Stimulated activated CD4-positive, alpha-beta T cell treated with anti-CD3 and anti-CD28 coated beads, TNF-alpha, amount 100 ng/mL, for 4 hours (primary cell): ENCODE measurements around the gene IGSF10.
"Not testable (repeated sequence)": the region's sequence is repeated elsewhere in the genome, so short reads cannot be mapped to it uniquely, and the experiment has no call there.

ENCODE experiments used
- DNase-seq, 3 experiments: peaks; one replicate each; pipeline ENCODE4 v3.0.0-alpha.2; 2020; ENCODE audit warnings: low read depth in 3 of 3

The IGSF10 gene

DNA sequence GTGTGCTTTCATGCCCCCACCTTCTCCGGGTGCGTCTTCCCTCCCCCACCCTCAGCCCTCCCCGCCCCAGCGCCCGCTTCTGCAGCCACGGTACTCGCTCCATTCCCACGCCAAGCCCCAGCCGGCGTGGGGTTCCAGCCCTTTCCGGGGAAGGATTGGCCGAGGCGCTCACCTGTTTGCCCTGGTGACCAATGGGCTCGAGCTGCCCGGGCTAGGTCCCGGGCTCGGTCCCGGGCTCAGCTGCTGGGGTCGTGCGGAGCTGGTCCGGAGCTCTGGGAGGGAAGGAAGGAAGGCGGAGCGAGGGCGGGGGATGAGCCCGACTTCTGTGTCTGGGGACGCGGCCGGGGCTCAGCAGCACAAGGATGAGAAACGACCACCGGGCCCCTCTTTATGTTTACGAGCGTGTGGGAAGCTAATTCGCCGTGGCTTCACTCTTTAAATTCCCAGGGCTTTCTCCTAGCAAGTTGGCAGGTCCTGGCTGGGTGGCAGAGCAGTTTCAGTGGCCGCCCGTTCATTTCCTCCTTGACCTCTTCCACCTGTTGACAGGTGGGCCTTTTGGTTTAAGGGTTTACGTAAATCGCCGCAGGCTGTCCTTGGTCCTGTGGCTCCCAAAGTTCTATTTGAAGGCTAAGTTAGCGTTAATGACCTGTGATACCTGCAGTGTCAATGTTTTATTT lies at the start of gene IGSF10:
TSS of gene IGSF10 (minus strand) at position 288 of the 677 bp plus-strand sequence. CDS start 2,352 bp downstream, outside the sequence.
- DNase-seq: no peak

- not testable (repeated sequence) for DNase-seq
These were observed 48.7 kb upstream of the IGSF10 start for GRCh38 chr3:151509468-151510135.

GRCh38 chr3:151504606-151505005 lies 43.7 kb upstream of the IGSF10 start:
- no peak for DNase-seq

GRCh38 chr3:151503074-151503473 lies 42.2 kb upstream of the IGSF10 start:
- no peak for DNase-seq

- no peak for DNase-seq
These were observed 41.2 kb upstream of the IGSF10 start for GRCh38 chr3:151501923-151502632.

- DNase-seq: no peak
These were observed 40.5 kb upstream of the IGSF10 start for GRCh38 chr3:151501171-151501922.

DNA sequence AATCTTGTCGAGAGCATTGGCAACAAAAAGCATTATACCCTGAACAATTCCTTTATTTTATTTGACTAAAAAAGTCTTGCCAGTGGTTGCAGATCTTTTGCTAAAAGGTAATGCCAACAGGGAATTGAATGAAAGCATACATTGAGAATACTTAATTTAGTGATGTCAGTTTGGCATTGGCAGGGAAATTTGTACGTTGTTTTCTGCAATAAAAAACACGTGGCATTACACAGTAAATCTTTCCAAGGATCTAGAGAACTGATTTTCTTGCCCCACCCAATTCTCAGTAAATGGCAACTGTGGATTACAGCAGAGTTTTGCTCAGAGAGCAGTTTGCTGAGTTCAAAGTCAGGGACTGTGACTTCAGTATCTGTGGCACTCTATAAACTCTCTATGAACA lies 38.3 kb upstream of the IGSF10 start:
- DNase-seq: no peak

- DNase-seq: no peak
These were observed 30.7 kb upstream of the IGSF10 start for GRCh38 chr3:151491525-151491924.

DNA sequence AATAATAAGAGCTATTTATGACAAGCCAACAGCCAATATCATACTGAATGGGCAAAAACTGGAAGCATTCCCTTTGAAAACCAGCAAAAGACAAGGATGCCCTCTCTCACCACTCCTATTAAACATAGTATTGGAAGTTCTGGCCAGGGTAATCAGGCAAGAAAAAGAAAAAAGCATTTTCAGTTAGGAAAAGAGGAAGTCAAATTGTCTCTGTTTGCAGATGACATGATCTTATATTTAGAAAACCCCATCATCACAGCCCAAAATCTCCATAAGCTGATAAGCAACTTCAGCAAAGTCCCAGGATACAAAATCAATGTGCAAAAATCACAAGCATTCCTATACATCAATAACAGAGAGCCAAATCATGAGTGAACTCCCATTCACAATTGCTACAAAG lies 27.0 kb upstream of the IGSF10 start:
- not testable (repeated sequence) for DNase-seq

DNA sequence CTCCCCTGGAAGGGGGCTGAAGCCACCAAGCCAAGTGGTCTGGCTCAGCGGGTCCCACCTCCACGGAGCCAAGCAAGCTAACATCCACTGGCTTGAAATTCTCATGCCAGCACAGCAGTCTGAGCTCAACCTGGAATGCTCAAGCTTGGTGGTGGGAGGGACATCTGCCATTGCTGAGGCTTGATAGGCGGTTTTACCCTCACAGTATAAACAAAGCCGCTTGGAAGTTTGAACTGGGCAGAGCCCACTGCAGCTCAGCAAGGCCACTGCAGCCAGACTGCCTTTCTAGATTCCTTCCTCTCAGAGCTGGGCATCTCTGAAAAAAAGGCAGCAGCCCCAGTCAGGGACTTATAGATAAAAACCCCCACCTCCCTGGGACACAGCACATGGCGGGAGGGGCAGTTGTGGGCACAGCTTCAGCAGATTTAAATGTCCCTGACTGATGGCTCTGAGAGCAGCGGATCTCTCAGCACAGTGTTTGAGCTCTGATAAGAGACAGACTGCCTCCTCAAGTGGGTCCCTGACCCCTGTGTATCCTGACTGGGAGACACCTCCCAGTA lies 23.2 kb upstream of the IGSF10 start:
- DNase-seq: no peak

- DNase-seq: no peak
These were observed 22.6 kb upstream of the IGSF10 start for GRCh38 chr3:151483488-151483887.

DNA sequence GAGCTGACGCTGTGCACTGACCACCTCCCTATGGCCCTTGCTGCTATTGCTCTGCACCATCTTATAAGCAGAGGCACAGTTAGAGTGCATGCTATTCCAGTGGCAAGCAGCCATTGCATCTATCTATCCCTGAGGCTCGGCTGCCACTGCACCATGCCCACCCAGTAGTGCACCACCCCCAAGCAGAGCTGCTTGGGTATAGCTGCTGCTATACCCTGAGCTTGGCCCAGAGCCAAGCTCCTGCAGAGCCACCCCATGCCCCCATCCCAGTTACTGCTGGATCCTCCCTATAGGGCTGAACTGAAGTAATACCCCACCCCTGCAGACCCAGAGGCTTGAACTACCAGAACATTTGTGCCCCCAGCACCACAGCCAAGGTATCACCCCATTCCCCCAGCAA lies 19.6 kb upstream of the IGSF10 start:
- DNase-seq: no peak

DNA sequence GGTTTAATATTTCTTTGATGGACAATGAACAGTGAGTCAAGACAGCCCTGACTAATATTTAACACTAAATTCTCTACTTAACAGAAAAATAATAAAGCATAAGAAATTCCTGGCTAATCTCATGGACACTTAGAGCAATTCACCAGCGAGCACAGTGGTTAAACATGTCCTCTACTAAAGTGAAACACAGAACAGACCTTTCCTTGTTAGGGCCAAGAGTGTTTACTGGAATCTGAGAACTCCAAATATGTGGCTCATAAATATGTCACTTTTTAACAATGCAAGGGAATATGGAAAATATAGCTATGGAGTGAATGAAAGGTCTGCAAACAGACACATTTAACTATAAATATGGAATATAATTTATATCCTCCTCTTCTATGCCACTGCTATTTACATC lies 18.6 kb upstream of the IGSF10 start:
- DNase-seq: no peak

- DNase-seq: no peak
These were observed 17.5 kb upstream of the IGSF10 start for GRCh38 chr3:151478335-151478697.

DNA sequence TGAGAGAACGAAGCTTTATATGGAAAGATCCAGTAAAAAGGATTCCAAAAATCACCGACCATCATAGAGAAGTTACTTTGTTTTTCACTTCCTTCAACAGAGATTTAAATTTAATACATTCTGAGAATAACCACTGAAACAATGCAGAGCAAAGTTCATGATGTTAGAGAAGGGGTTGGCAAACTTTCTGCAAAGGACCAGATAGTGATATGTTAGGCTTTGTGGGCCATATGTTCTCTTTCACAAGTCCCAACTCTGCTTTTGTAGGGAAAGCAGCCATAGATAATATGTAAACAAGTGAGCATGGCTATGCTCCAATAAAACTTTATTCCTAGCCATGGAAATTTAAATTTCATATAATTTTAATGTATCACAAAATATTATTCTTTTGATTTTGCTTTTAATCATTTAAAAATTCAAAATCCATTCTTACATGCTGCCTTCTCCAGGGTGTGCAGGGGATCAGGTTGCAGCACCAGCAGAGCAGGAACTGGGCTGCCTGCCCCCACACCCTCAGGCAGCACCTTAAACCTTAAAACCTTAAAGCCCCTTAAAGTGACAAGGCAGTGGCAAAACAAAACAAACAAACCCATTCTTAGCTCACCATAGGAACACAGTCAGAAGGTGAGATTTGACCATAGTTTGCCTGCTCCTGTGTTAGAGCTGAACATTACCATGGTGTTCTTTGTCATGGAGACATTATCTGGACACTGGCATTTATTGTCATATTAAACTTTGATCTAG lies 16.9 kb upstream of the IGSF10 start:
- DNase-seq: no peak

DNA sequence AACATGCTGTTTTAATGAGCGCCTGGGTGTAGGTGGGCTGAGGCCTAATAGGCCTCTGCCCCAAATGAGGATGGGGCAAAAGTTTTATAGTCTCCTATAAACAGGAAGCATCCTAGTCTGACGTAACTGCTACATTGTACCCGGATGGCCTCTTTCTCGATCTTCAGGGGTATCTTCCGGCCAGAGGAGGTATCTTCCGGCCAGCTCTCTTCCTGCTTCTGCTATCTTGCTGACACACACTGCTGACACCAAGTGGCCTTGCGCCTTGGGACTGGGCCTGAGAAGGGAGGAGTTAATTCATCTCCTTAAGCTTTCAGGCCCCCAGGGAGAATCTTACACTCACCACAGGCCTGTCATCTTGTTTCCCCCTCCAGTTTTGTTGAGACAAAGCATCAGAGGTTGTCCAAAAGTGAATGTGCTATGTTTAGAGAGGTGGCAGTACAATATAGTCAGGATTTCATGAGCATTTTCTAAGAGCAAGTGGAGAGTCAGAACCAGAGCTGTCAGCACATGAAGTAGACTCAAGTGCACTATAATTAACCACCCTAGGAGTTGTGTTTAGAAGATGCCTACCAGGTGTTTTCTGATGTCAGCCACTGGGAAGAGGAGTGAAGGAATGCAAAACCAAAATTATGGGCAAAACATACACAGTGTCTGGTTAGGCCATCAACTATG lies 15.6 kb upstream of the IGSF10 start:
- no peak for DNase-seq

- DNase-seq: no peak
These were observed 7.5 kb upstream of the IGSF10 start for GRCh38 chr3:151468284-151468917.

DNA sequence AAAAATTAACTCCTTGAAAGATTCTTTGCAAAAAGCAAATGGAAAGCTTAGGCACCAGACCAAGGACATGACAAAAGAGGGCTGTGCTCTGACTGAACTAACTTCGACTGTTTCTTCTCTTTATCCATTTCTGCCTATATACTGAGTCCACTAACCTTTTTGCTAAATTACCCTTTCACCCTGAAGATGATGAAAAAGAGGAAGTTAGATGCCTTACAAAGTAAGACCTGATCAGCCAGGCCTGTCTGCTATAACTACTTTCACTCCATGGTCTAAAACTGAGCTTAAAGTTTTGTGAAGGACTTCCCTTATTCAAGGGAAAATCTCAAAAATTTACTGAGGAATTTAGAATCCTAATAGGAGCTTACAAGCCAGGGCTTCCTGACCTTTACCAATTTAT lies 6.2 kb upstream of the IGSF10 start:
- no peak for DNase-seq

- no peak for DNase-seq
These were observed 2.1 kb upstream of the IGSF10 start for GRCh38 chr3:151462991-151463390.

DNA sequence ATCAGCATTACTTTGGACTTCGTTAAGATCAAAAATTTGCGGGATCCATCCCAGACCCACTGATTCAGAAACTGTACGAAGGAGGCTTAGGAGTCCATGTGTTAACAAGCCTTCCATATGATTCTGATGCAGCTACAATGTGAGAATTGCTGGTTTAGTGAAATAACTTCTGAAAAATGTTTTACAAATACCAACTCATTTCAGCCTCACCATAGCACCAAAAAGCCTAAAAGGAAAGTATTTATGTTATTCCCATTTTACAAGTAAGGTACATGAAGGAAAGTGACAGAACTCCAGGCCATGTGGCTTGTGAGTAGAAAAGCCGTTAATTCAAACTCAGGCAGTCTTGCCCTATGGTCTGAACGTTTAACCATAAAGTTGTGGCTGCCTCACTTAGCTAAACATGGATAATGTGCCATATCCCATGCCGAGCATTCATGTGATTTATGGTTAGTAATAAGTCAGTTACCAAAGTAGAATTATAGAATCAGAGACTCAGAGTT lies 1.5 kb upstream of the IGSF10 start:
- no peak for DNase-seq
